Measurements from ENCODE around the gene UBTF. TPM values are rescaled to one million over a fixed set of nuclear protein-coding genes. Genes with fewer than 3 reads are reported as not detected.
A peak's percentile ranks its signal among the peaks of the same experiment; 100 is the strongest.

The UBTF gene, protein sequence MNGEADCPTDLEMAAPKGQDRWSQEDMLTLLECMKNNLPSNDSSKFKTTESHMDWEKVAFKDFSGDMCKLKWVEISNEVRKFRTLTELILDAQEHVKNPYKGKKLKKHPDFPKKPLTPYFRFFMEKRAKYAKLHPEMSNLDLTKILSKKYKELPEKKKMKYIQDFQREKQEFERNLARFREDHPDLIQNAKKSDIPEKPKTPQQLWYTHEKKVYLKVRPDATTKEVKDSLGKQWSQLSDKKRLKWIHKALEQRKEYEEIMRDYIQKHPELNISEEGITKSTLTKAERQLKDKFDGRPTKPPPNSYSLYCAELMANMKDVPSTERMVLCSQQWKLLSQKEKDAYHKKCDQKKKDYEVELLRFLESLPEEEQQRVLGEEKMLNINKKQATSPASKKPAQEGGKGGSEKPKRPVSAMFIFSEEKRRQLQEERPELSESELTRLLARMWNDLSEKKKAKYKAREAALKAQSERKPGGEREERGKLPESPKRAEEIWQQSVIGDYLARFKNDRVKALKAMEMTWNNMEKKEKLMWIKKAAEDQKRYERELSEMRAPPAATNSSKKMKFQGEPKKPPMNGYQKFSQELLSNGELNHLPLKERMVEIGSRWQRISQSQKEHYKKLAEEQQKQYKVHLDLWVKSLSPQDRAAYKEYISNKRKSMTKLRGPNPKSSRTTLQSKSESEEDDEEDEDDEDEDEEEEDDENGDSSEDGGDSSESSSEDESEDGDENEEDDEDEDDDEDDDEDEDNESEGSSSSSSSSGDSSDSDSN
- 97.6 TPM for total RNA-seq (ENCODE audit: unreplicated experiment)
- long read RNA-seq, full-length matches to known transcripts = 3 of 6 reads
- long read RNA-seq, partial matches to known transcripts = 1 of 6 reads
- long read RNA-seq, other reads (novel, unspliced or antisense) = 2 of 6 reads

DNA sequence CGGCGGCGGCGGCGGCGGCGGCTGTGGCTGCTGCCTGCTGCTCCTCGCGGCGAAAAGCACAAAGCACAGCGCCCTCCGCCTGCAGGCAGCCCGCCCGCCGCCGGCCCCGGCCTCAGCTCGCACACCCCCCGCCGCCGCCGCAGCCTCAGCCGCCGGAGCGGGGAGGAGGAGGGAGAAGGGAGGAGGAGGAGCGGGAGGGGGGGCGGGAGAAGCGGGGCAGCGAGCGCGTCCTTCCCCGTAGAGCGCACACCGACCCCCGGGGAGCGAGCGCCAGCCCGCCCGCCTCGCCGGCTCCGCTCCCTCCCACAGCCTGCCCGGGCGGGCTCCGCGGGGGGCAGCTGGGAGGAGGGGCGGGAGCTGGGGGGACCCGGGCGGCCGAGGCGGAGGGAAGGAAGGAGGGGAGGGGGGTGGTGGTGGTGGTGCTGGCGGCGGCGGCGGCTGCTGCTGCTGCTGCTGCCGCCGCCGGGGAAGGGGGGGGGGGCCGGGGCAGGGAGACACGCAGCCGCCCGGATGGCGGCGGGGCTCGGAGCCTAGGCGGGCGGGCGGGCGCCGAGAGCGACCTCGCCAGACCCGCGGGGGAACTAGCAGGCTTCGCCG, at the start of gene UBTF:
Gene UBTF (minus strand): TSS at position 60 of the 597 bp plus-strand sequence. CDS start 1,446 bp downstream, outside the sequence.
- Mint-ChIP-seq H3K9me3 (ENCODE audit: unreplicated experiment) (peaks cover 21% of the 10 kb centered on the region), H3K4me1 (ENCODE audit: low read depth, unreplicated experiment) (peaks cover 20% of the 10 kb centered on the region), H3K4me3 (ENCODE audit: unreplicated experiment) (peak within 1 kb of the TSS; percentile 89), H3K27ac (ENCODE audit: unreplicated experiment) (peak within 1 kb of the TSS; percentile 92), H3K36me3 (ENCODE audit: unreplicated experiment) (no peaks in the 10 kb centered on the region), H3K27me3 (ENCODE audit: unreplicated experiment) (peaks cover 18% of the 10 kb centered on the region)
- TF ChIP-seq, protein P1, sequence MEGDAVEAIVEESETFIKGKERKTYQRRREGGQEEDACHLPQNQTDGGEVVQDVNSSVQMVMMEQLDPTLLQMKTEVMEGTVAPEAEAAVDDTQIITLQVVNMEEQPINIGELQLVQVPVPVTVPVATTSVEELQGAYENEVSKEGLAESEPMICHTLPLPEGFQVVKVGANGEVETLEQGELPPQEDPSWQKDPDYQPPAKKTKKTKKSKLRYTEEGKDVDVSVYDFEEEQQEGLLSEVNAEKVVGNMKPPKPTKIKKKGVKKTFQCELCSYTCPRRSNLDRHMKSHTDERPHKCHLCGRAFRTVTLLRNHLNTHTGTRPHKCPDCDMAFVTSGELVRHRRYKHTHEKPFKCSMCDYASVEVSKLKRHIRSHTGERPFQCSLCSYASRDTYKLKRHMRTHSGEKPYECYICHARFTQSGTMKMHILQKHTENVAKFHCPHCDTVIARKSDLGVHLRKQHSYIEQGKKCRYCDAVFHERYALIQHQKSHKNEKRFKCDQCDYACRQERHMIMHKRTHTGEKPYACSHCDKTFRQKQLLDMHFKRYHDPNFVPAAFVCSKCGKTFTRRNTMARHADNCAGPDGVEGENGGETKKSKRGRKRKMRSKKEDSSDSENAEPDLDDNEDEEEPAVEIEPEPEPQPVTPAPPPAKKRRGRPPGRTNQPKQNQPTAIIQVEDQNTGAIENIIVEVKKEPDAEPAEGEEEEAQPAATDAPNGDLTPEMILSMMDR (IDR thresholded peaks at IDR 0.05; ENCODE audit: partially characterized antibody, unreplicated experiment) = no peak
- peak; percentile 83 for DNase-seq

DNA sequence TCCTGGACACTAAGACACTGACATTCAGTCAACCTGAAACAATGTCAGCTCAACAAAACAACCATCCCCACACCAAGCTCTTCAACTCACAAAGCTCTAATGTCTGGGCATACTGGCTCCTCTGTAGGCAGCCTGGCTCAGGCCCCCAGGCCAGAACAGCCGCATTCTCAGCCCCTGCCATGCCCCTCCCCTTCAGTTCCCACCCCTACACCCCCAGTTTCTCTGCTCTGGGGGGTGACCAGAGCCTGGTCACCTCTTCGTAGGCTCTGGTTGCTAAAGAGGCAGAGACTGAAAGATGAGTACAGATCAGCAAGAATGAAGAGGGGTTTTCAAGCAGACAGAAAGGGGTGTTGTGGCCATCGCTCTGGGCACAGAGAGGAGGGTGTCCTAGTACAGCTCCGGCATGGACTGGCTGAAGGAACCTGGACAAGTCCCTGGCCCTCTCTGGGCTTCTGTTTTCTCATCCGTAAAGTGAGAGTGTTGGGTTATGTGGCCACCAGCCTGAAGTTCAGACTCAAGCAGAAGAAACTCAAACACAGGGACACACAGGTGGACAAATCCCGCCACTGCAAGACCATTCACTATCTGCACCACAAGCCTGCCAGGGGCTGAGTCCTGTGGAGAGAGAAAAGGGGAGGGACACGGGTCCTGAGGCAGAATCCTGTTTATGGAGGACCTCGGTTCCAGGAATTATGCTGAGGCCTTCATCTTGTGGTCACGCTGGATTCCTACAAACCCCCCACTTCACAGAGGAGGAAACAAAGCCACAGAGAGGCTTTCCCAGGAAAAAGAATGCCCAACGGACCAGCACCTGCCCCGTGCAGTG, 49.4 kb upstream of the UBTF start:
- TF ChIP-seq, protein P1 (IDR thresholded peaks at IDR 0.05; ENCODE audit: partially characterized antibody, unreplicated experiment) = no peak
- H3K27me3 Mint-ChIP-seq (ENCODE audit: unreplicated experiment) = peaks cover 6% of the 10 kb centered on the region
- peaks cover 17% of the 10 kb centered on the region for H3K4me1 Mint-ChIP-seq (ENCODE audit: low read depth, unreplicated experiment)
- no peak overlapping the region for H3K27ac Mint-ChIP-seq (ENCODE audit: unreplicated experiment)
- no peak overlapping the region for H3K4me3 Mint-ChIP-seq (ENCODE audit: unreplicated experiment)
- no peak for DNase-seq
- H3K36me3 Mint-ChIP-seq (ENCODE audit: unreplicated experiment) = no peaks in the 10 kb centered on the region
- H3K9me3 Mint-ChIP-seq (ENCODE audit: unreplicated experiment) = peaks cover 9% of the 10 kb centered on the region

DNA sequence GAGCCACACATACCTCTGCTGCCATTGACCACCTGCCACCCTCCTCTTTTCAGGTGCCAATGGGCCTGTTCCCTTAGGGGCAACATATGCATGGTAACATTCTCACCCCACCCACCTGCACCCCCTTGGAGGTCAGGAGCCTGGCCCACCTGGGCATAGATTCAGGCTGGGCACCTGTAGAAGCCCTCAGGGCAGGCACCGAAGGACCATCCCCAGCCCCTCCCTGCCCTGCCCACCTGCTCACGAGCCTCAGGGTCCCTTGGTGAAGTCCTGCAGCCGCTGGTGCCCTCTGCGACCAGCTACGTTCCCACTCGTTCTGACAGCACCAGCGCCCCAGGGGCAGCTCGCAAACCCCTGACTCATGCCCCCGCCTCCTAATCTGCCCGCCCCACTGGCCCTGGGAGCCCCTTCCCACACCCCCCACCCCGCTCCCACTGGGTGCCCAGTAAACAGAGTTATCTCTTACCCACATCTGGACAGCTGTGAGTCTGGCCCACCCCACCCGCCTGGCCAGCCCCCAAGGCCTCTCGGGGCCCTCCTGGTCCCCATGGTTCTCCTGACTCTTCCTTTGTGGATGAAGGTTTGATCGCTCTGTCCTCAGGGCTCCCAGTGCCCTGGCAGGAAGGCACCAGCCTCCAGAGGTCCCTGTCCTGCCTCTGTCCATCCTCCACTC, 48.5 kb upstream of the UBTF start, which contains the start of gene SLC4A1:
Gene SLC4A1 (minus strand): TSS at position 318 of the 673 bp plus-strand sequence. CDS start 5,269 bp downstream, outside the sequence.
- H3K27ac Mint-ChIP-seq (ENCODE audit: unreplicated experiment) = no peak within 1 kb of the TSS
- TF ChIP-seq, protein P1 (IDR thresholded peaks at IDR 0.05; ENCODE audit: partially characterized antibody, unreplicated experiment) = no peak
- H3K36me3 Mint-ChIP-seq (ENCODE audit: unreplicated experiment) = no peaks in the 10 kb centered on the region
- H3K9me3 Mint-ChIP-seq (ENCODE audit: unreplicated experiment) = peaks cover 9% of the 10 kb centered on the region
- DNase-seq = no peak
- H3K4me1 Mint-ChIP-seq (ENCODE audit: low read depth, unreplicated experiment) = peaks cover 17% of the 10 kb centered on the region
- peaks cover 6% of the 10 kb centered on the region for H3K27me3 Mint-ChIP-seq (ENCODE audit: unreplicated experiment)
- H3K4me3 Mint-ChIP-seq (ENCODE audit: unreplicated experiment) = no peak within 1 kb of the TSS

DNA sequence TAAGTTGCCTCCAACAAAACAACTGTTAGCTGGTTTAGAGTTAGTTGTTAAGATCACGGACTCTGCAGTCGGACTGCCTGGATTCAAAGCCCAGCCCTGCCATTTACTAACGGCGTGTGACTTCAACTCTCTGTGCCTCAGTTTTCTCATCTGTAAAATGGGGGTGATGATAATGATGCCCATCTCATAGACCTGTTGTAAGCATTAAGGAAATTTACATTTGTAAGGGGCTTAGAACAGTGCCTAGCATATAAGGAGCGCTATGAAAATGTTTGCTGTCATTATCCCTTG, 47.6 kb upstream of the UBTF start:
- H3K27me3 Mint-ChIP-seq (ENCODE audit: unreplicated experiment) = peaks cover 6% of the 10 kb centered on the region
- TF ChIP-seq, protein P1 (IDR thresholded peaks at IDR 0.05; ENCODE audit: partially characterized antibody, unreplicated experiment) = no peak

More for the DNA sequence above, 47.6 kb upstream of the UBTF start:
- H3K27ac Mint-ChIP-seq (ENCODE audit: unreplicated experiment) = no peak overlapping the region
- H3K36me3 Mint-ChIP-seq (ENCODE audit: unreplicated experiment) = no peaks in the 10 kb centered on the region
- no peak overlapping the region for H3K4me3 Mint-ChIP-seq (ENCODE audit: unreplicated experiment)
- no peak for DNase-seq
- H3K4me1 Mint-ChIP-seq (ENCODE audit: low read depth, unreplicated experiment) = peaks cover 11% of the 10 kb centered on the region
- H3K9me3 Mint-ChIP-seq (ENCODE audit: unreplicated experiment) = peaks cover 7% of the 10 kb centered on the region
